Heart left ventricle (tissue), 13 donors: ENCODE data around the gene DNASE2B.

Experiments used
- CTCF ChIP-seq, 12 donors: fragments of 200-600 bp; sonication (generic) in 4 of 12; IDR thresholded peaks; one replicate each; pipeline versions ENCODE4 v1.5.0 to v1.8.0; 2018 to 2022; ENCODE audit warnings: antibody characterized with exemption in 12 of 12, mild to moderate bottlenecking in 5 of 12
- POLR2A ChIP-seq, 2 donors: fragments of 450-650 bp; IDR thresholded peaks; one replicate each; pipeline ENCODE4 v1.6.1; 2017; ENCODE audit warnings: antibody characterized with exemption in 2 of 2, mild to moderate bottlenecking in 2 of 2, moderate library complexity in 2 of 2
- donor health status: ischemic (EF 13 %, LVEDD 7.1; RV severe dilation, severe dysfunction).
- donor health status: DM: no; HTN: yes; CAD: no.
- donor health status: DM: no; HTN: no; CAD: no.
- donor health status: ischemic (EF 25% LVEDD 6.9; RV normal size, moderate dysfunction).
- donor health status: ischemic (EF 25% LVEDD 5.7; RV mildly dilated, moderate dysfunction).
- donor health status: ischemic (EF 35%, LVEDD 5.7; RV mildly dilated, moderate dysfunction).
- donor health status: nonischemic (EF 11% LVEDD 7.7; RV severe dilation, severe dysfunction).
- donor health status: DM: yes; HTN: yes; CAD: no.
- donor health status: PGD.
- donor health status: ischemic (EF 29% LVEDD 5.4; RV normal size, mild dysfunction).
- donor health status: nonischemic (EF 23%, LVEDD 6.1; RV moderate dilation, normal function).

GRCh38 chr1:84350104-84350503 lies 48.2 kb upstream of the DNASE2B start:
- TF ChIP-seq POLR2A (IDR thresholded peaks at IDR 0.05) = no peak
- no peak for TF ChIP-seq CTCF (IDR thresholded peaks at IDR 0.05)
